Lung (tissue), 12 donors: ENCODE data around the gene STUM. TPM values are rescaled to one million over a fixed set of nuclear protein-coding genes. Genes with fewer than 3 reads are reported as not detected.

Experiments used
- ATAC-seq: fragments of 200-7000 bp; cut with Tn5 transposase; one replicate; pipeline ENCODE4 v1.9.1; 2020; ENCODE audit warnings: moderate number of reproducible peaks; ENCODE audit not compliant: insufficient read depth, low FRiP score
- DNase-seq, 3 donors: peaks; one replicate each; pipeline ENCODE4 v3.0.0-alpha.2; 2013 to 2017
- H3K27ac ChIP-seq, 2 donors: one replicate each; pipeline ENCODE4 v1.5.1; 2013; ENCODE audit warnings: mild to moderate bottlenecking in 2 of 2, moderate library complexity in 2 of 2, control low read depth in 1 of 2, inconsistent platforms in 1 of 2, low read depth in 1 of 2, low read length in 1 of 2
- H3K27me3 ChIP-seq, 3 donors: one replicate each; pipeline ENCODE4 v1.5.1; 2013; ENCODE audit warnings: low read length in 2 of 3; ENCODE audit not compliant: control insufficient read depth in 3 of 3, insufficient read depth in 3 of 3
- H3K36me3 ChIP-seq, 4 donors: one replicate each; pipeline ENCODE4 v1.5.1; 2013; ENCODE audit warnings: low read length in 4 of 4, mild to moderate bottlenecking in 1 of 4, moderate library complexity in 1 of 4; ENCODE audit not compliant: control insufficient read depth in 4 of 4, insufficient read depth in 4 of 4
- H3K4me1 ChIP-seq, 5 donors: one replicate each; pipeline ENCODE4 v1.5.1; 2013; ENCODE audit warnings: low read length in 5 of 5, mild to moderate bottlenecking in 2 of 5, moderate library complexity in 1 of 5; ENCODE audit not compliant: control insufficient read depth in 5 of 5, insufficient read depth in 5 of 5
- H3K4me3 ChIP-seq: one replicate; pipeline ENCODE4 v1.5.1; 2013; ENCODE audit warnings: mild to moderate bottlenecking, control low read depth, moderate library complexity
- H3K9ac ChIP-seq, 2 donors: one replicate each; pipeline ENCODE4 v1.5.1; 2013; ENCODE audit warnings: low read length in 2 of 2, control low read depth in 1 of 2; ENCODE audit not compliant: insufficient read depth in 1 of 2
- H3K9me3 ChIP-seq, 4 donors: one replicate each; pipeline ENCODE4 v1.5.1; 2013; ENCODE audit warnings: low read length in 3 of 4, mild to moderate bottlenecking in 1 of 4, moderate library complexity in 1 of 4; ENCODE audit not compliant: control insufficient read depth in 4 of 4, insufficient read depth in 3 of 4
- CTCF ChIP-seq: IDR thresholded peaks from 2 replicates; pipeline ENCODE4 v1.5.1; 2012; ENCODE audit warnings: mild to moderate bottlenecking; ENCODE audit errors: control extremely low read depth, extremely low read depth
- WGBS, 2 donors: extraction: QIAGEN DNeasy Blood & Tissue Kit; methylation state at CpG; one replicate each; pipeline ENCODE4 v1.1.7; 2013; 5-methylcytosine and 5-hydroxymethylcytosine counted together
- polyA plus RNA-seq, 2 donors: library from polyadenylated mRNA; stranded (reverse); fragments of 200-250 nt; gene quantifications; one replicate each; pipeline ENCODE4 v1.2.1, GENCODE V29; 2013
- total RNA-seq, 2 donors: library from RNA; depleted of rRNA in 1 of 2; stranded (reverse); fragments of >200 nt in 1 of 2; gene quantifications; one replicate each; pipeline ENCODE4 v1.2.1, GENCODE V29; 2014 to 2021
- donor health status: control.
- donor health status: control.
- donor health status: Bipolar disorder and iron deficiency.
- donor health status: healthy.
- donor health status: DM: yes; HTN: yes; CAD: no.

STUM gene
- total and polyA plus RNA-seq, 4 donors: 0.09 to 0.58 (median 0.48) TPM

DNA sequence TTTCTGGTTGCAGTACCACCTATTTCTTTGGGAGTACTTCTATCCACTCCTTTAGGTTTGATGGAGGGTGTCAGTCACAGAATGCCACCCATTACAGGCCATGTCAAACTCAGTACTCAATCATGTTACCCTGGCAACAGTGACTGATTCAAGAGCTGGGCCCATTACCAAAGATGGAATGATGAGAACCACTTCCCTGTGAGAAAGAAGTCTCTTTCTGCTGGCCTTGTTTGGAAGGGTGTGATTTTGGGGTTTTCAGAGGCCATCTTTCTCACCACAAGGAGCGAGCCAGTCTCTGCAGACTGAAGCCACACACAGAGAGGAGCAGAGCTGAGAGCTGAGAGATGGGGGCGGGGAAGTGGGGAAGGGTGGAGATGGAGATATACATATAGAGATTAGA is 13.9 kb upstream of the STUM start:
- H3K27ac ChIP-seq: no peak overlapping the region
- ATAC-seq: no peak
- H3K27me3 ChIP-seq: no peaks in the 10 kb centered on the region
- H3K36me3 ChIP-seq: no peaks in the 10 kb centered on the region
- no peak for TF ChIP-seq CTCF
- H3K4me1 ChIP-seq: no peaks in the 10 kb centered on the region
- no peak overlapping the region for H3K4me3 ChIP-seq
- DNase-seq: no peak
- no peak overlapping the region for H3K9ac ChIP-seq
- H3K9me3 ChIP-seq: no peaks in the 10 kb centered on the region
- WGBS, 2 donors: 92% methylated on average over 2 of the region's 2 CpGs

- H3K27ac ChIP-seq: no peak overlapping the region
- ATAC-seq (no peak), DNase-seq (peak in 2 of 3 donors; percentile 36 to 51)
- no peak overlapping the region for H3K9ac ChIP-seq
- no peak for TF ChIP-seq CTCF
- H3K9me3 ChIP-seq: no peaks in the 10 kb centered on the region
- no peak overlapping the region for H3K4me3 ChIP-seq
- H3K4me1 ChIP-seq: no peaks in the 10 kb centered on the region
- no peaks in the 10 kb centered on the region for H3K36me3 ChIP-seq
- H3K27me3 ChIP-seq: no peaks in the 10 kb centered on the region
- 75 to 90% methylated on average over 9 of the region's 9 CpGs for WGBS, 2 donors
Measured at GRCh38 chr1:226535666-226536065, 12.9 kb upstream of the STUM start.

DNA sequence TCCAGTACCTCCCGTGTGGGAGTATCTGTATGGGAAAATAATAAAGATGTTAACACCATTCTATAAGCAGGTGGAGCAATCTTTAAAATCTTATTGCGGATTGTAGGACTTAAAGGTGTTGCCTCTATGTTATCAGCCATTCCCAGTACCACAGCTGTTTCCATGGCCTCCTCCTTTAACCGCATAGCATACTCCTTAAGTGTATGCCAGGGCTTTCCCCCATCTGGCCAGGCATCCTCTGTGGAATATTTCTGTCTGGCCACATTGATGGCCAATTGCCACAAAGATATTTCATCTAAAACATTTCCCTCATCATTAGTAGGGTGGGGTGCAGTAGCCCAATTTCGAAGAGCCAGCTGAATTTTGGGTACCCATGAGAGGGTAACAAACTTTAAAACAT is 7.3 kb upstream of the STUM start:
- ATAC-seq (no peak), DNase-seq (no peak)
- H3K9ac ChIP-seq: no peak overlapping the region
- peaks cover 0 to 8% (median 0%) of the 10 kb centered on the region in 5 donors for H3K4me1 ChIP-seq
- no peaks in the 10 kb centered on the region for H3K9me3 ChIP-seq
- WGBS, 2 donors: 91 to 96% methylated on average over 4 of the region's 4 CpGs
- H3K4me3 ChIP-seq: no peak overlapping the region
- H3K27me3 ChIP-seq: no peaks in the 10 kb centered on the region
- TF ChIP-seq CTCF: no peak
- no peaks in the 10 kb centered on the region for H3K36me3 ChIP-seq
- no peak overlapping the region for H3K27ac ChIP-seq
